ENCODE results near the gene CHCT1. TPM values are rescaled to one million over a fixed set of nuclear protein-coding genes. Genes with fewer than 3 reads are reported as not detected.

The CHCT1 gene
- total RNA-seq, 1 experiment from 2014 or later: 0.88 TPM

GRCh38 chr17:60457148-60457547 lies 34.9 kb downstream of the CHCT1 start:
- Histone ChIP-seq H3K4me3 (ENCODE audit: low read depth, low read length, poor library complexity, severe bottlenecking) (no peak overlapping the region), H3K36me3 (ENCODE audit: insufficient read depth, low read length, poor library complexity, severe bottlenecking) (peaks cover 51% of the 10 kb centered on the region)
- intact Hi-C loops (cut with micrococcal nuclease; ENCODE audit: unreplicated experiment): no loop called here

GRCh38 chr17:60461584-60461983 lies 39.3 kb downstream of the CHCT1 start:
- intact Hi-C loops (cut with micrococcal nuclease; ENCODE audit: unreplicated experiment): no loop called here
- POLR2A ChIA-PET (ENCODE audit: low non-redundant PET): no interaction called here
- H3K36me3 ChIP-seq (ENCODE audit: insufficient read depth, low read length, poor library complexity, severe bottlenecking): peaks cover 57% of the 10 kb centered on the region

More at GRCh38 chr17:60457148-60457547, 34.9 kb downstream of the CHCT1 start:
- no peaks in the 10 kb centered on the region for H3K9me3 ChIP-seq (ENCODE audit: low read depth, low read length, poor library complexity, severe bottlenecking)
- H3K27me3 ChIP-seq (replicated peaks; ENCODE audit: insufficient read depth, low read depth, low read length, poor library complexity): no peaks in the 10 kb centered on the region
- no peak for TF ChIP-seq EZH2 (IDR thresholded peaks at IDR 0.05; ENCODE audit: borderline replicate concordance, low read depth, low read length, poor library complexity, severe bottlenecking)
- no peak for TF ChIP-seq CTCF (conservative IDR thresholded peaks at IDR 0.05; ENCODE audit: low read depth, low read length)
- no peaks in the 10 kb centered on the region for H3K4me1 ChIP-seq (ENCODE audit: insufficient read depth, low read length, poor library complexity, severe bottlenecking)
- no peak for DNase-seq (ENCODE audit: low spot score)
- BruUV-seq (replicated peaks): no TSS peak
- POLR2A ChIA-PET (ENCODE audit: low non-redundant PET): no interaction called here
- no peak overlapping the region for H3K27ac ChIP-seq (ENCODE audit: low read depth, low read length, poor library complexity, severe bottlenecking)
- CTCF ChIA-PET: no interaction called here

GRCh38 chr17:60463157-60463835 lies 41.0 kb downstream of the CHCT1 start:
- Histone ChIP-seq H3K36me3 (ENCODE audit: insufficient read depth, low read length, poor library complexity, severe bottlenecking) (peaks cover 54% of the 10 kb centered on the region), H3K4me1 (ENCODE audit: insufficient read depth, low read length, poor library complexity, severe bottlenecking) (no peaks in the 10 kb centered on the region), H3K4me3 (ENCODE audit: low read depth, low read length, poor library complexity, severe bottlenecking) (no peak overlapping the region), H3K9me3 (ENCODE audit: low read depth, low read length, poor library complexity, severe bottlenecking) (no peaks in the 10 kb centered on the region), H3K27me3 (replicated peaks; ENCODE audit: insufficient read depth, low read depth, low read length, poor library complexity) (no peaks in the 10 kb centered on the region), H3K27ac (ENCODE audit: low read depth, low read length, poor library complexity, severe bottlenecking) (no peak overlapping the region)
- ChIA-PET POLR2A (ENCODE audit: low non-redundant PET) (no interaction called here), CTCF (no interaction called here)
- intact Hi-C loops (cut with micrococcal nuclease; ENCODE audit: unreplicated experiment): no loop called here
- no peak for DNase-seq (ENCODE audit: low spot score)
- BruUV-seq (replicated peaks): no TSS peak
- TF ChIP-seq EZH2 (IDR thresholded peaks at IDR 0.05; ENCODE audit: borderline replicate concordance, low read depth, low read length, poor library complexity, severe bottlenecking) (no peak), CTCF (conservative IDR thresholded peaks at IDR 0.05; ENCODE audit: low read depth, low read length) (no peak)

More at GRCh38 chr17:60461584-60461983, 39.3 kb downstream of the CHCT1 start:
- DNase-seq (ENCODE audit: low spot score): no peak
- no peaks in the 10 kb centered on the region for H3K9me3 ChIP-seq (ENCODE audit: low read depth, low read length, poor library complexity, severe bottlenecking)
- TF ChIP-seq EZH2 (IDR thresholded peaks at IDR 0.05; ENCODE audit: borderline replicate concordance, low read depth, low read length, poor library complexity, severe bottlenecking): no peak
- no peak for TF ChIP-seq CTCF (conservative IDR thresholded peaks at IDR 0.05; ENCODE audit: low read depth, low read length)
- H3K4me1 ChIP-seq (ENCODE audit: insufficient read depth, low read length, poor library complexity, severe bottlenecking): no peaks in the 10 kb centered on the region
- no peak overlapping the region for H3K27ac ChIP-seq (ENCODE audit: low read depth, low read length, poor library complexity, severe bottlenecking)
- CTCF ChIA-PET: no interaction called here
- H3K4me3 ChIP-seq (ENCODE audit: low read depth, low read length, poor library complexity, severe bottlenecking): no peak overlapping the region
- H3K27me3 ChIP-seq (replicated peaks; ENCODE audit: insufficient read depth, low read depth, low read length, poor library complexity): no peaks in the 10 kb centered on the region
- BruUV-seq (replicated peaks): no TSS peak

All from A673 (cell line).